HepG2 (cell line): ENCODE data around the gene AJM1. TPM values are rescaled to one million over a fixed set of nuclear protein-coding genes. Genes with fewer than 3 reads are reported as not detected.

Source experiments
- ATF6 ChIP-seq: sonication (generic); formaldehyde crosslinking; conservative IDR thresholded peaks from 2 replicates; pipeline ENCODE4 v1.4.0; 2020; ENCODE audit warnings: missing genetic modification reagents
- CCDC6 ChIP-seq: sonication (generic); formaldehyde crosslinking; IDR thresholded peaks from 2 replicates; pipeline ENCODE4 v1.8.1; 2022; ENCODE audit warnings: mild to moderate bottlenecking, missing genetic modification reagents, moderate library complexity
- CHCHD3 ChIP-seq: sonication (generic); formaldehyde crosslinking; IDR thresholded peaks from 2 replicates; pipeline ENCODE4 v1.8.0; 2022; ENCODE audit warnings: mild to moderate bottlenecking, missing genetic modification reagents, moderate library complexity
- E2F1 ChIP-seq: sonication (generic); formaldehyde crosslinking; IDR thresholded peaks from 2 replicates; pipeline ENCODE4 v1.5.0; 2020; ENCODE audit warnings: missing genetic modification reagents
- ELF1 ChIP-seq: sonication (generic); formaldehyde crosslinking; IDR thresholded peaks from 2 replicates; pipeline ENCODE4 v1.4.0; 2020; ENCODE audit warnings: missing genetic modification reagents
- HNF1A ChIP-seq, 2 experiments: sonication (generic) in 1 of 2; formaldehyde crosslinking in 1 of 2; IDR thresholded peaks; 2 replicates each; pipeline versions ENCODE4 v1.4.0 to v1.6.1; 2016 to 2020; ENCODE audit warnings: borderline replicate concordance in 1 of 2, low read depth in 1 of 2, mild to moderate bottlenecking in 1 of 2, missing genetic modification reagents in 1 of 2
- HOXA3 ChIP-seq: sonication (generic); formaldehyde crosslinking; IDR thresholded peaks from 2 replicates; pipeline ENCODE4 v1.5.0; 2020; ENCODE audit warnings: missing genetic modification reagents
- KDM2A ChIP-seq: sonication (generic); formaldehyde crosslinking; IDR thresholded peaks from 2 replicates; pipeline ENCODE4 v1.4.0; 2020; ENCODE audit warnings: low read depth, missing genetic modification reagents, borderline replicate concordance
- KDM5B ChIP-seq: sonication (generic); formaldehyde crosslinking; IDR thresholded peaks from 2 replicates; pipeline ENCODE4 v1.4.0; 2020; ENCODE audit warnings: missing genetic modification reagents, mild to moderate bottlenecking, borderline replicate concordance
- MED13 ChIP-seq: sonication (generic); formaldehyde crosslinking; IDR thresholded peaks from 2 replicates; pipeline ENCODE4 v1.5.0; 2020; ENCODE audit warnings: missing genetic modification reagents
- NFRKB ChIP-seq: fragments of 450-650 bp; IDR thresholded peaks from 2 replicates; pipeline ENCODE4 v1.6.1; 2017
- POLR2AphosphoS2 ChIP-seq: IDR thresholded peaks from 2 replicates; pipeline ENCODE4 v1.6.1; 2011; ENCODE audit warnings: low read depth, low read length, improper control_type of control experiment
- PREB ChIP-seq: sonication (generic); formaldehyde crosslinking; IDR thresholded peaks from 2 replicates; pipeline ENCODE4 v1.4.0; 2020; ENCODE audit warnings: missing genetic modification reagents
- RXRA ChIP-seq: sonication (generic); formaldehyde crosslinking; IDR thresholded peaks from 2 replicates; pipeline ENCODE4 v1.5.1; 2020; ENCODE audit warnings: missing genetic modification reagents
- SIN3A ChIP-seq: IDR thresholded peaks from 2 replicates; pipeline ENCODE4 v1.6.1; 2011; ENCODE audit warnings: low read depth, mild to moderate bottlenecking, control low read depth, low read length, borderline replicate concordance
- ZBTB7B ChIP-seq: sonication (generic); formaldehyde crosslinking; IDR thresholded peaks from 2 replicates; pipeline ENCODE4 v1.4.0; 2020; ENCODE audit warnings: missing genetic modification reagents
- ZNF136 ChIP-seq: sonication (generic); formaldehyde crosslinking; IDR thresholded peaks from 2 replicates; pipeline ENCODE4 v1.8.1; 2022; ENCODE audit warnings: low read depth, mild to moderate bottlenecking, moderate library complexity, missing genetic modification reagents
- ZNF225 ChIP-seq: sonication (generic); formaldehyde crosslinking; IDR thresholded peaks from 2 replicates; pipeline ENCODE4 v1.4.0; 2020; ENCODE audit warnings: mild to moderate bottlenecking, missing genetic modification reagents
- ZNF263 ChIP-seq: sonication (generic); formaldehyde crosslinking; IDR thresholded peaks from 2 replicates; pipeline ENCODE4 v1.4.0; 2020; ENCODE audit warnings: missing genetic modification reagents
- ZNF264 ChIP-seq: sonication (generic); formaldehyde crosslinking; IDR thresholded peaks from 2 replicates; pipeline ENCODE4 v1.4.0; 2020; ENCODE audit warnings: missing genetic modification reagents
- ZNF382 ChIP-seq: sonication (generic); formaldehyde crosslinking; IDR thresholded peaks from 2 replicates; pipeline ENCODE4 v1.5.0; 2020; ENCODE audit warnings: missing genetic modification reagents, mild to moderate bottlenecking, borderline replicate concordance
- ZNF607 ChIP-seq: sonication (generic); formaldehyde crosslinking; IDR thresholded peaks from 2 replicates; pipeline ENCODE4 v1.5.1; 2020; ENCODE audit warnings: missing genetic modification reagents, mild to moderate bottlenecking, borderline replicate concordance
- ZNF678 ChIP-seq: sonication (generic); formaldehyde crosslinking; IDR thresholded peaks from 2 replicates; pipeline ENCODE4 v1.4.0; 2020; ENCODE audit warnings: mild to moderate bottlenecking, missing genetic modification reagents
- polyA plus RNA-seq, 8 experiments: library from polyadenylated mRNA; depleted of rRNA in 3 of 8; stranded (reverse) in 7 of 8; unstranded in 1 of 8; fragments of >200 nt; fragmentation: Illumina TruSeq in 4 of 8; extraction: Trizol in 4 of 8; gene quantifications; 2 replicates each; pipeline versions ENCODE4 v1.2.1 to v1.2.3, GENCODE V29; 2011 to 2016; ENCODE audit warnings: low read depth in 4 of 8, missing spikeins in 1 of 8, mixed read lengths in 1 of 8; ENCODE audit not compliant: insufficient read depth in 1 of 8
- total RNA-seq, 5 experiments: library from RNA; depleted of rRNA; stranded (reverse); fragments of >200 nt; fragmentation: Illumina TruSeq; extraction: Trizol; gene quantifications; 2 replicates each; pipeline ENCODE4 v1.2.3, GENCODE V29; 2016; ENCODE audit warnings: low read depth in 1 of 5

Gene AJM1
- total and polyA plus RNA-seq, 2 of the 13 experiments (the other 11 are each of a cell fraction or from before 2014, with no cell fraction given): 1.1 to 1.2 TPM

GRCh38 chr9:136847826-136848392 lies 5.6 kb downstream of the AJM1 start (continued):
- TF ChIP-seq SIN3A (0 out of 2 replicates have a peak, but pooled peaks have one; percentile 22), CCDC6 (no peak), ZNF263 (CRISPR knock-in tag) (no peak), ZNF607 (CRISPR knock-in tag) (peak; percentile 88), KDM5B (CRISPR knock-in tag) (peak; percentile 60; the same call in 1 of the 2 replicates), RXRA (peak; percentile 17), E2F1 (CRISPR knock-in tag) (no peak), ZBTB7B (CRISPR knock-in tag) (peak; percentile 53), ZNF136 (CRISPR knock-in tag) (no peak), ZNF382 (CRISPR knock-in tag) (no peak), ZNF678 (CRISPR knock-in tag) (0 out of 2 replicates have a peak, but pooled peaks have one; percentile 18), HOXA3 (CRISPR knock-in tag) (peak; percentile 59; the same call in 1 of the 2 replicates), ZNF264 (CRISPR knock-in tag) (no peak), ZNF225 (CRISPR knock-in tag) (0 out of 2 replicates have a peak, but pooled peaks have one; percentile 25), PREB (no peak), KDM2A (peak; percentile 94), MED13 (peak; percentile 34; the same call in 1 of the 2 replicates), ATF6 (no peak), POLR2AphosphoS2 (no peak), ELF1 (CRISPR knock-in tag) (no peak; the same call in 1 of the 2 replicates), NFRKB (no peak), HNF1A (IDR thresholded peaks at IDR 0.05; ENCODE audit: low read depth) (no peak), HNF1A (CRISPR knock-in tag; IDR thresholded peaks at IDR 0.05; ENCODE audit: borderline replicate concordance) (peak; percentile 34; the same call in 1 of the 2 replicates), CHCHD3 (CRISPR knock-in tag) (0 out of 2 replicates have a peak, but pooled peaks have one; percentile 51)
